ENCODE results near the gene NUP155.
"Not testable (repeated sequence)": the region's sequence is repeated elsewhere in the genome, so short reads cannot be mapped to it uniquely, and the experiment has no call there.

The NUP155 gene

DNA sequence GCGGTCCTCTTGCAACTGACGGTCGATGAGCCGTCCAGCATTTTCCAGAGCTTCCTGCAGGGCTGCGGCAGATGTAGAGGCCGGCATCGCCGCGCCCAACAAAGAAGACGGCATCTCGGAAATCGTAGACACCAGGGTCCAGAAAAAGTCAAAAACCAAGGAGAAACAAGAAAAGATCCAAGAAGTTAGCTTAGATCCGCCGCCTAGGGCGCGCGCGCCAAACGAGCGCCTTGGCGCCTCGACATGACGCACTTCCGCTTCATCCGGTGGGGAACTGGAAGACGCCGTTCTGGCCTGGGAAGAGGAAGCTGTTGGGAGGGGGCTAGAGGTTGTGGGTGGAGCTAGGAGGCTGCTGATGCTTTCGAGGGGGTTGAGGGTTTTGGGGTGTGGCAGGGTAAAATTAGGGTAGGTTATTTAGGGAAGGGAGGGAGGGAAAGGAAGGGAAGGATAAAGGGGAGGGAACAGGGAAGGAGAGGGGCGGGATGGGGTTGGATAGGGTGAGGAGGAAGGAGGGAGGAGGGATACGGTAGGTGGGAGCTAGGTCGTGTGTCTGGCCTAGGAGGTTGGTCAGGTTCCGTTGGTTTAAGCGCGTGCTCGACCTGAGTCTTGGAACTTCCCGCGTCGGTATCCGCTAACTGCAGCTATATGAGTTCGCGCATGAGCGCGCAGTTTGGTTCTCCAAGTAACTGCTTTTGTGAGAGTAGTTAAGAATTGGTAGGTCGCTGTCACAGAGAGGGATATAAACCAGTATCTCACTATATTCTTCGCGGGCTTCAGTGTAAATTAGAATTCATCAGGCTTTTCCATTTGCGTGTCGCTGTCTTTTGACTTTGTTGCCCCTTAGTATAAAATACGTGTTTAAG is at the start of gene NUP155:
NUP155 (minus strand) TSS at position 243 of the 863 bp plus-strand sequence; CDS start at position 114, 129 bp downstream.
- peak; percentile 89 for DNase-seq (ENCODE audit: low spot score)

DNA sequence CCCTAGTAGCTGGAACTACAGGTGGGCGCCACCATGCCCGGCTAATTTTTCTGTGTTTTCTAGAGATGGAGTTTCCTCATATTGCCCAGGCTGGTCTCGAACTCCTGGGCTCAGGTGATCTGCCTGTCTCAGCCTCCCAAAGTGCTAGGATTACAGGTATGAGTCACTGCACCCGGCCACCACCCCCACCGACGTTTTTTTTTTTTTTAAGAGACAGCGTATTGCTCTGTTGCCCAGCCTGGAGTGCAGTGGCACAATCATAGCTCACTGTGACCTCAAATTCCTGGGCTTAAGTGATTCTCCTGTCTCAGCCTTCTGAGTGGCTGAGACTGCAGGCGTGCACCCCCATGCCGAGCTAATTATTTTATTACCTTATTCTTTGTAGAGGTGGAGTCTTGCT is 46.4 kb upstream of the NUP155 start:
- no peak for DNase-seq (ENCODE audit: low spot score)

DNA sequence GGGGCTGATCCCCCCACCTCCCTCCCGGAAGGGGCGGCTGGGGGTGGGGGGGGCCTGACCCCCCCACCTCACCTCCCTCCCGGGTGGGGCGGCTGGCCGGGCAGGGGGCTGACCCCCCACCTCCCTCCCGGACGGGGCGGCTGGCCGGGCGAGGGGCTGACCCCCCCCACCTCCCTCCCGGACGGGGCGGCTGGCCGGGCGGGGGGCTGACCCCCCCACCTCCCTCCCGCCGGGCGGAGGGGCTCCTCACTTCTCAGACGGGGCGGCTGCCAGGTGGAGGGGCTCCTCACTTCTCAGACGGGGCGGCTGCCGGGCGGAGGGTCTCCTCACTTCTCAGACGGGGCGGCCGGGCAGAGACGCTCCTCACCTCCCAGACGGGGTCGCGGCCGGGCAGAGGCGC is 44.5 kb upstream of the NUP155 start:
- not testable (repeated sequence) for DNase-seq (ENCODE audit: low spot score)

DNA sequence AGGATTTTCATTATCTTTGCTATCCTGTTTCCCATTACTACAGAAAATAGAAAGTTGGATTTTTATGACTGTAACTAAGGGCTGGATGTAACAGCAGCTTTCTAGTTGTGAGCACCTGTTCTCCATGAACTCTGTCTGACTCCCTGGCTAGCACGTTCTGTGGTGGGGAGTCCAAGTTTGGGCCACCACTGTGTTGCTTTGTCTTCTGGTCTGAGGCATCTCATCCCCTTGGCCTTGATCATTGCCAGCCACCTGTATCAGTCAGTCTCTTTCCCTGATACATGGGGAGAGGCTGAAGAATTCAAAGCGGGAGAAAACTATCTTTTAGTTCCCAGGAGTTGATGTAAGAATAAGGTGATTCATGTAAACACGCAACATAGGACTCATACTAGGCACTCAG is 41.6 kb upstream of the NUP155 start:
- no peak for DNase-seq (ENCODE audit: low spot score)

DNA sequence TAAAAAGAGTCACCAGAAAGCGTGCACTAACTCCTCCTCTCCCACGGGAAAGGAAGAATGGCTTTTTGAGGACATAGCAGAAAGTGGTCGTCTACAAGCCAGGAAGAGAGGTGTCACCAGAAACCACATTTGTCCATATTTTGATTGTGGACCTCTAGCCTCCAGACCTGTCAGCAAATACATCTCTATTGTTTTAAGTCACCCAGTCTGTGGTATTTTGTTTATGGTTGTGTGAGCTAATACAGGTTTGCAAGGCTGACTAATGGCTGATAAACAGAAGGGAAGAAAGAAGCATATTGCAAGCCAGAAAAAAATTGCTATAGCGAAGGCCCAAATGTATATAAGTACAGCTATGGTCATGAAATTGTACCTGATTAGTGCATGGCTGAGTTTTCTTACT is 29.6 kb upstream of the NUP155 start:
- no peak for DNase-seq (ENCODE audit: low spot score)

DNA sequence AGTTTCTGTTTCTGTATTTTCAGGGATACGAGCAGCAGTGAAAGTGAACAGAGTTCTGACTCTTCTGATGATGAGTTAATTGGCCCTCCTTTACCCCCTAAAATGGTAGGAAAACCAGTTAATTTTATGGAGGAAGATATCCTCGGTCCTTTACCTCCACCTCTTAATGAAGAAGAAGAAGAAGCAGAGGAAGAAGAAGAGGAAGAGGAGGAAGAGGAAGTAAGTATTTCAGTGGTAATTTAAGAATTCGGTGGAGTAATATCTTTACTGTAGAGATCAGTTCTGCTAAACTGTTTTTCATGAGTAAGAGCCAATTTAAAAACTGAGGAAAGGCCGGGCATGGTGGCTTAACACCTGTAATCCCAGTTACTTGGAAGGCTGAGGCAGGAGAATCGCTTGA is 25.4 kb upstream of the NUP155 start:
- no peak for DNase-seq (ENCODE audit: low spot score)

DNA sequence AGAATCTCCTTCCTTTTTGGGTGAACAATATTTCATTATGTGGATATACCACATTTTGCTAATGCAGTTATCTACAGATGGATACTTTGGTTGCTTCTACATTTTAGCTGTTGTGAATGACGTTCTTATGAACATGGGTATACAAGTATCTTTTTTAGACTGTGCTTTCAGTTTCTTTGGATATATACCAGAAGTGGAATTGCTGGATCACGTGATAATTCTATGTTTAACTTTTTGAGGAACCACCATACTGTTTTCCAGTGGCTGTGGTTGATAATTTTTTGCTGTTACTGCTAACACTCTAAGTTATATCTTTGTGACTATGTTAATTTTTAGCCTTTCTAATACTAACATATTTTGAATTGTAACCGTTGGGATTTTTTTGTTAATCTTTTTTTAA is 20.7 kb upstream of the NUP155 start:
- no peak for DNase-seq (ENCODE audit: low spot score)

DNA sequence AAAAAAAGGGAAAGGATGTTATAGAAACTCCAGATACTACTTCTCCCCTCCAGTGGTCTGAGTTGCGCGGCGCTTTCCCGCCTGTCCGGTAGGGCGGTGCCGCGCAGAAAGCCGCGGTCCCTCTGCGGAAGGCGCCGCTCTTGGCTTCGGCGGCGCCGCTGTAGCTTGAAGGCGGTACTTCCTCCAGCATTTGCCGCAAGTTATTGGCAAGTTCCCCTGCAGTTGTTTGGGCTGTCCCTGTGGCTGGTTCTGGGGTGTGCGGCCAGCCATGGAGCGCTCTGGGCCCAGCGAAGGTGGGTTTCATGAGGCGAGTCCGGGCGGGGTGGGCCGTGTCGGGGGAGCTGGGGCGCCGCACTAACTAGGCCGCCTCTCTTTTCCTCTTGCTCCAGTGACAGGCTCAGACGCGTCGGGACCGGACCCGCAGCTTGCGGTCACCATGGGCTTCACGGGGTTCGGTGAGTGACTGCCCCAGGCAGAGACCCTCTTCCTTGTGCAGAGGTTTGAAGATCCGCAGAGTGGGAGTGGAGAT is 8.3 kb upstream of the NUP155 start, which contains the start of gene WDR70:
WDR70 (plus strand) TSS at position 219 of the 529 bp plus-strand sequence; CDS start at position 269, 50 bp downstream.
- peak; percentile 83 for DNase-seq (ENCODE audit: low spot score)

DNA sequence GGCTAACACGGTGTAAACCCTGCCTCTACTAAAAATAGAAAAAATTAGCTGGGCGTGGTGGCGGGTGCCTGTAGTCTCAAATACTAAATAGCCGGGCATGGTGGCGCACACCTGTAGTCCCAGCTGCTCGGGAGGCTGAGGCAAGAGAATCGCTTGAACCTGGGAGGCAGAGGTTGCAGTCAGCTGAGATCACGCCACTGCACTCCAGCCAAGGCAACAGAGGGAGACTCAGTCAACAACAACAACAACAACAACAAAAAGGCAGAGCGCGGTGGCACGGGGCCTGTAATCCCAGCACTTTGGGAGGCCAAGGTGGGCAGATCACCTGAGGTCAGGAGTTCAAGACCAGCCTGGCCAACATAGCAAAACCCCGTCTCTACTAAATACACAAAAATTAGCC is 7.2 kb upstream of the NUP155 start:
- DNase-seq (ENCODE audit: low spot score), result not testable (repeated sequence)

DNA sequence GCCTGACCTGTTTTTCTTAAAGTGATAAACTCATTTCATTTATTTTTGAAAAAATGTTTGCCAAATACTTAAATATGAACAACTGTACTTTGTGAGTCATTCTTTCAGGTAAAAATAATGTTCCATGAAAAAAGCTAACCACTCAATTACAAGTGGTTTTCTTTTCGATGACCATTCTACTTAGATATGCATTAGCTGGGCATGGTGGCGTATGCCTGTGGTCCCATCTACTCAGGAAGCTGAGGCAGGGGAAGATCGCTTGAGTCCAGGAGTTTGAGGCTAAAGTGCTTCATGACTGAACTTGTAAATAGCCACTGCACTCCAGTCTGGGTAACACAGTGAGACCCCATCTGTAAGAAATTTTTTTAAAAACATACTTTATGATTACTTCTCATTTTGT is 4.2 kb upstream of the NUP155 start:
- no peak for DNase-seq (ENCODE audit: low spot score)

DNA sequence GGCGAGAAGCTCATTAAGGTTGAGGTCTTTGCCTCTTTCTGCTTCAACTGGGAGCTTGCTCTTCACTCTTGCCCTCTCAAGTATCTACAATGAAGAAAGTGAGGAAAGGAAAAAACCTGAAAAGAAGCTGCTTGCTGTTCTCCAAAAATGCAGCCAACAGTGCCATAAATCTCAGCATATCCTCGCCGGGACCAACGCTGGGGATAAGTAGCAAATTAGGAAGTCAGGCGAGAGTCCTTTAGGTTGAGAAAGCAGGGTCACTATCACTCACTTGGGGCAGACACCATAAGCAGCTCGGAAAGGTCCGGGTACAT is 399 bp downstream of the NUP155 start:
- DNase-seq (ENCODE audit: low spot score), result no peak

DNA sequence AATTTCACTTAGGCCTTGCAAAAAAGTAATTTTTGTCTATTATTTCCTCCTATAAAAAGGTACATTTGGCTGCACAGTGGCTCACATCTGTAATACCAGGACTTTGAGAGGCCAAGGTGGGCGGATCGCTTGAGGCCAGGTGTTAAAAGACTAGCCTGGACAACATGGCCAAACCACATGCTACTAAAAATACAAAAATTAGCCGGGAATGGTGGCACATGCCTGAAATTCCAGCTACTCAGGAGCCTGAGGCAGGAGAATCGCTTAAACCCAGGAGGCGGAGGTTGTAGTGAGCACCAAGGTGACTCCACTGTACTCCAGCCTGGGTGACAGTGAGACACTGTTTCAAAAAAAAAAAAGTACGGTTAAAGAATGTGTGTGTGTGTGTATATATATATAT is 15.7 kb downstream of the NUP155 start:
- DNase-seq (ENCODE audit: low spot score), result no peak

DNA sequence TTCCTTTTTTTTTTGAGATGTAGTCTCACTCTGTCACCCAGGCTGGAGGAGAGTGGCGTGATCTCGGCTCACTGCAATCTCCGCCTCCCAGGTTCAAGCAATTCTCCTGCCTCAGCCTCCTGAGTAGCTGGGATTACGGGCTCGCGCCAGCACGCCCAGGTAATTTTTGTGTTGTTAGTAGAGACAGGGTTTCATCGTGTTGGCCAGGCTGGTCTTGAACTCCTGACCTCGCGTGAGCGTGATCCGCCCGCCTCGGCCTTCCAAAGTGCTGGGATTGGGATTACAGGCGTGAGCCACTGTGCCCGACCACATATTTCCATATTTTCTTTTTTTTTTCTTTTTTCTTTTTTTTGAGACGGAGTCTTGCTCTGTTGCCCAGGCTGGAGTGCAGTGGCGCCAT is 28.2 kb downstream of the NUP155 start:
- not testable (repeated sequence) for DNase-seq (ENCODE audit: low spot score)

DNA sequence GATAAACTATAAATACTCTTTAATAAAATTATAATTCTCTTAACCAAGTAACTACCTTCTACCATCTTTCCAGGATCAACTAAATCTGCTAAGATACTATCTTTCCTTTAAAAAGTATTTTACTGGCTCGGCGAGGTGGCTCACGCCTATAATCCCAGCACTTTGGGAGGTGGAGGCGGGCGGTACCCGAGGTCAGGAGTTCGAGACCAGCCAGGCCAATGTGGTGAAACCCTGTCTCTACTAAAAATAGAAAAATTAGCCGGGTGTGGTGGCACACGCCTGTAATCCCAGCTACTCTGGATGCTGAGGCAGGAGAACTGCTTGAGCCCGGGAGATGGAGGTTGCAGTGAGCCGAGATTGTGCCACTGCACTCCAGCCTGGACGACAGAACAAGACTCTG is 36.2 kb downstream of the NUP155 start:
- DNase-seq (ENCODE audit: low spot score), result not testable (repeated sequence)

DNA sequence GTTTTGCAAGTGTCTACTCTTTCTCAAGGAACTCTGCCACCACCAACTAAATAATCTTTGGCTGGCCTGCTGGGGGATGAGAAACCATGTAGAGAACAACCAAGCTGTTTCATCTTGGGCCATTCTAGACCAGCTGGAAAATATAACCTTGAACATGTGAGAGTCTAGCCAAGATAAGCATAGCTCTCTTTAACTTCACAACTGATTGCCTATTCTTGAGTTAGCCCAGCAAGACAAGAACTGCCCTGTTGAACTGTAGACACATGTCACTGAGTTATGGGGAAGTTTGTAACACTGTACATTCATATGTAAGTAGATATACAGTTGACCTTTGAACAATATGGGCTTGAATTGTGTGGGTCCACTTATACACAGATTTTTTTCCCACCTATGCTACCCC is 44.4 kb downstream of the NUP155 start:
- DNase-seq (ENCODE audit: low spot score), result no peak

DNA sequence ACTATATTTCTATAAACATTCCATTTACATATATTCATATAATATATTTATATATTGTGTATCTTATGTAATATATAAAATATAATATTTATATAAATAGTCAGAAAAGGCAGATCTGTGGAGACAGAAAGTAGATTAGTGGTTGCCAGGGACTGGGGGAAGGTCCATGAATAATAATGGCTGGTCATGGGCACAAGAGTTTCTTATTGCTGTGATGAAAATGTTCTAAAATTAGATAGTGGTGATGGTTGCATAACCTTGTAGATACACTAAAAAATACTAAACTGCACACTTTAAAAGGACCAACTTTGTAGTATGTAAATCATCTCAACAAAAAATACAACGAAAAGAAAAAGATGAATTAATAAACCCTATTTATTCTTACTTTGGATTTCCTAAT is 47.3 kb downstream of the NUP155 start:
- no peak for DNase-seq (ENCODE audit: low spot score)

DNA sequence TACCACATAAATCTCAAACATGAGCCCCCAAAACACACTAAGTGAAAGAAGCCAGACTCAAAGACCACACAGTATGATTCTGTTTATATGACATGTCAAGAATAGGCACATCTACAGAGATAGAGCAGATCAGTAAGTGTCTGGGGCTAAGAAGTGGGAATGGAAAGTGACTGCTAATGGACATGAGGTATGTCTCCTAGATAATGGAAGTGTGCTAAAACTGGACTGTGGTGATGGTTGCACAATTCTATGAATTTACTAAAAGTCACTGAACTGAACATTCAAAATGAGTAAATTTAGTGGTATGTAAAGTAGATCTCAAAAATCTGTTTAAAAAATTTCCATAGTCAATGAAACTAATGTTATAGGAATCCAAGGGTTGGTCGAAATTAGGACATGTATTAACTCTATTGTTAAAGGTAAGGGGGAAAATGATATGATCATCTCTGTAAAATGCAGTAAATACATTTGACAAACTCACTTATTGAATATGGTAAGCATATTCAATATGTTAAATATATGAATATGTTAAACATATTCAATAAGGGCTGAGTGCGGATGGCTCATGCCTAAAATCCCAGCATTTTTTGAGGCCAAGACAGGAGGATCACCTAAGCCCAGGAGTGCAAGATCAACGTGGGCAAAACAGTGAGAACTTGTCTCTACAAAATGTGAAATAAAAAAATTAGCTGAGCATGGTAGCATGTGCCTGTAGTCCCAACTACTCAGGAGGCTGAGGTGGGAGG is 51.7 kb downstream of the NUP155 start:
- no peak for DNase-seq (ENCODE audit: low spot score)

DNA sequence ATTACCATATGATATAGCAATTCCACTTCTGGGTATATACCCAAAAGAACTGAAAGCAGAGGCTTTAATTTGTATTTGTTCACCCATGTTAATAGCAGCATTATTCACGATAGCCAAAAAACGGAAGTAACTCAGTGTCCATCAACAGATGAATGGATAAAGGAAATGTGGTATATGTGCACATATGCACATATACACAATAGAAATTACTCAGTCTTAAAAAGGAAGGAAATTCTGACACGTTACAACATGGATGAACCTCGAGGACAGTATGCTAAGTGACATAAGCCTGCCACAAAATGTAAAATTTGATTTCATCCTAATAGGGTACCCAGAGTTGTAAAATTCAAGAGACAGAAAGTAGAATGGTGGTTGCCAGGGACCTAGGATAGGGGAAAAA is 54.9 kb downstream of the NUP155 start:
- no peak for DNase-seq (ENCODE audit: low spot score)

DNA sequence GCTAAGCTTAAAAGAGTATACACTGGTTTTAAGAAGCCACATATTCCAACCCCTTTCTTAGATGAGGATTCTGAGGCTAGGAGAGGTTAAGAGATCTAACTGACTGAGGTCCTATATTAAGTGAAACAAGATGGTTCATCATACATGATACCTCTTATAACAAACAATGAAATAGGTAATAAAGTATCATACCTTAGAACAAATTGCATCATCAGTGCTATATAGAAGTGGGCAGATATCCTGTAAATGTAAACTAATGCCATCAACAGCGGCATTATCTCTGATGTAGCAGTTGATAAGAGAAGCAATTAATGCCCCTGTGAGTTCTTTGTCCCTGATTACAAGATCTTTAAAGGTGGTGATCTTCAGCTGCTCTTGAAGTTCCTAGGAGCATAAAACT is 60.5 kb downstream of the NUP155 start:
- DNase-seq (ENCODE audit: low spot score), result no peak

DNA sequence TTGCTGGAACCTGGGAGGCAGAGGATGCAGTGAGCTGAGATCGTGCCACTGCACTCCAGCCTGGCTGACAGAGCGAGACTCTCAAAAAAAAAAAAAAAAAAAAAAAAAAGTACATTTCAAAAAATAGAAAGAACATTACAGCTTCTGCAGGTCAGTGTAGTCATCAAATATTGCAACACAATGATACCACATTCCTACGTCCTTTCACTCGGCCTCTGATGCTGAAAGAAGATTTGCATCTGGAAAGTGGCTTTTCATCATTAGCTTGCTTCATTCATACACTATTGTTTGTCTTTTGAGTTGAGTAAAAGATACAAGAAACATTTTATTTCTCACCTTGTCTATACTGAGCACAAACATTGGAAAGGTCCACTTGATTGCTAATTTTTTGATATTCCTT is 62.1 kb downstream of the NUP155 start:
- DNase-seq (ENCODE audit: low spot score), result no peak

DNA sequence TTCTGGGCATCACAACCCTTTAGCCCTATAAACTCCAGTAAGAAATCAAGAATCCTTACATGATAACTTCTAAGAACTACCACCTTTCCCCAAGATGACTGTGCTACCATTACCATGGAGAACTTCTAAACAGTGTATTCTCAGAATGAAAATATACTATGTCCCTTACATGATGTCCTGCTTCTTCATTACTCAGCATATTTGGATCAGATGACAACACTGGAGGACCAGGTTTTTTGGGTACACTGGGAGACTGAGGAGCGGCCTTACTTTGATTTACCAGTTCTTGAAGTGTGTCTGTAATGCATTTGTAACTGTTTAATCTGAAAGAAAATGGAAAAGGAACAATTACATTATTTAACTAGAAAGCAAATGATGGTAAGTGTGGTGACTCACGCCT is 66.0 kb downstream of the NUP155 start:
- DNase-seq (ENCODE audit: low spot score), result no peak

DNA sequence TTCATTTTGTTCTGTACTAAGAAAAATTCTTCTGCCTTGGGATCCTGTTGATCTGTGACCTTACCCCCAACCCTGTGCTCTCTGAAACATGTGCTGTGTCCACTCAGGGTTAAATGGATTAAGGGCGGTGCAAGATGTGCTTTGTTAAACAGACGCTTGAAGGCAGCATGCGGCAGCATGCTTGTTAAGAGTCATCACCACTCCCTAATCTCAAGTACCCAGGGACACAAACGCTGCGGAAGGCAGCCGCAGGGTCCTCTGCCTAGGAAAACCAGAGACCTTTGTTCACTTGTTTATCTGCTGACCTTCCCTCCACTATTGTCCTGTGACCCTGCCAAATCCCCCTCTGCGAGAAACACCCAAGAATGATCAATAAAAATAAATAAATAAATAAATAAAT is 74.6 kb downstream of the NUP155 start:
- not testable (repeated sequence) for DNase-seq (ENCODE audit: low spot score)

DNA sequence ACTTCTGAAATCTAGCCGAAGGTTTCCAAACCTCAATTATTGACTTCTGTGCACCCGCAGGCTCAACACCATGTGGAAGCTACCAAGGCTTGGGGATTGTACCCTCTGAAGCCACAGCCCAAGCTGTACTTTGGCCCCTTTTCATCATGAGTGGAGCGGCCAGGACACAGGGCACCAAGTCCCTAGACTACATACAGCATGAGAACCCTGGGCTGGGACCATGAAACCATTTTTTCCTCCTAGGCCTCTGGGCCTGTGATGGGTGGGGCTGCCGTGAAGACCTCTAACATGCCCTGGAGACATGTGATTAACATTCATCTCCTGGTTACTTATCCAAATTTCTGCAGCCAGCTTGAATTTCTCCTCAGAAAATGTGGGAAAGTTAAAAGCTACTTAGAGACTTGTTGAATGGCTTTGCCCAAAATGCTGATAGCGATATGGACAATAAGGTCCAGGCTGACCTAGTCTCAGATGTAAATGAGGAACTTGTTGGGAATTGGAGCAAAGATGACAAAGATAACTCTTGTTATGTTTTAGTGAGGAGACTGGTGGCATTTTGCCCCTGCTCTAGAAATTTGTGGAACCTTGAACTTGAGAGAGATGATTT is 87.6 kb downstream of the NUP155 start:
- no peak for DNase-seq (ENCODE audit: low spot score)
